OCI-LY1 (cell line): ENCODE measurements around the gene CARS2.

ENCODE experiments used
- H2AFZ ChIP-seq: fragments of 200-600 bp; sonication (generic), shearing (Covaris generic); 2 replicates; pipeline ENCODE4 v1.6.0; 2014; ENCODE audit warnings: antibody characterized with exemption, mild to moderate bottlenecking, low read length
- H3F3A ChIP-seq: fragments of 200-600 bp; sonication (generic), shearing (Covaris generic); 2 replicates; pipeline ENCODE4 v1.6.0; 2014; ENCODE audit warnings: mild to moderate bottlenecking, antibody characterized with exemption, low read length, moderate library complexity; ENCODE audit not compliant: insufficient read depth
- H3K27ac ChIP-seq: fragments of 200-600 bp; sonication (generic); 2 replicates; pipeline ENCODE4 v1.5.1; 2014; ENCODE audit warnings: low read length, mixed run types, mild to moderate bottlenecking, low read depth; ENCODE audit not compliant: poor library complexity, severe bottlenecking
- H3K27me3 ChIP-seq: fragments of 200-600 bp; sonication (generic); 2 replicates; pipeline ENCODE4 v1.6.0; 2014; ENCODE audit warnings: antibody characterized with exemption, mild to moderate bottlenecking, low read length, moderate library complexity; ENCODE audit not compliant: insufficient read depth
- H3K36me3 ChIP-seq: fragments of 200-600 bp; sonication (generic); 2 replicates; pipeline ENCODE4 v1.6.1; 2014; ENCODE audit warnings: mild to moderate bottlenecking, antibody characterized with exemption, low read length, moderate library complexity, mixed read lengths; ENCODE audit not compliant: insufficient read depth
- H3K4me1 ChIP-seq: fragments of 200-600 bp; sonication (generic); 2 replicates; pipeline ENCODE4 v1.5.1; 2014; ENCODE audit warnings: mild to moderate bottlenecking, low read length, moderate library complexity; ENCODE audit not compliant: insufficient read depth, severe bottlenecking
- H3K4me2 ChIP-seq: fragments of 200-600 bp; sonication (generic), shearing (Covaris generic); 2 replicates; pipeline ENCODE4 v1.6.1; 2014; ENCODE audit warnings: low read length
- H3K4me3 ChIP-seq: fragments of 200-600 bp; sonication (generic); 2 replicates; pipeline ENCODE4 v1.5.1; 2014; ENCODE audit warnings: low read length, low read depth, mild to moderate bottlenecking, mixed read lengths; ENCODE audit not compliant: poor library complexity, severe bottlenecking
- H3K79me2 ChIP-seq: fragments of 200-600 bp; shearing (Covaris generic); 2 replicates; pipeline ENCODE4 v1.6.1; 2016; ENCODE audit warnings: mixed run types, low read length, mixed read lengths; ENCODE audit not compliant: insufficient read depth
- H3K9ac ChIP-seq: fragments of 200-600 bp; sonication (generic), shearing (Covaris generic); 2 replicates; pipeline ENCODE4 v1.6.1; 2014; ENCODE audit warnings: mild to moderate bottlenecking, low read length, mixed read lengths
- H3K9me2 ChIP-seq: fragments of 200-600 bp; sonication (generic), shearing (Covaris generic); 2 replicates; pipeline ENCODE4 v1.6.1; 2014; ENCODE audit warnings: low read depth, mild to moderate bottlenecking, low read length, mixed read lengths
- H3K9me3 ChIP-seq: fragments of 200-600 bp; shearing (Covaris generic); 2 replicates; pipeline ENCODE4 v1.6.1; 2014; ENCODE audit warnings: low read length, mixed read lengths
- H4K20me1 ChIP-seq: fragments of 200-600 bp; sonication (generic), shearing (Covaris generic); 2 replicates; pipeline ENCODE4 v1.6.0; 2016; ENCODE audit warnings: mild to moderate bottlenecking, low read length; ENCODE audit not compliant: insufficient read depth
- CTCF ChIP-seq: fragments of 200-600 bp; sonication (generic), shearing (Covaris generic); IDR thresholded peaks from 2 replicates; pipeline ENCODE4 v1.5.1; 2017; ENCODE audit warnings: mild to moderate bottlenecking, antibody characterized with exemption, low read length, moderate library complexity, mixed read lengths
- EZH2 ChIP-seq: fragments of 200-600 bp; sonication (generic), shearing (Covaris generic); IDR thresholded peaks from 2 replicates; pipeline ENCODE4 v1.8.0; 2017; ENCODE audit warnings: borderline replicate concordance, mixed run types, mild to moderate bottlenecking, antibody characterized with exemption, low read length, moderate library complexity, mixed read lengths

The CARS2 gene

GRCh38 chr13:110652231-110652730, 53.6 kb downstream of the CARS2 start:
- Histone ChIP-seq H3K4me1 (peaks cover 35% of the 10 kb centered on the region), H3K27ac (peak overlapping the region; percentile 1), H2AFZ (no peak overlapping the region), H3K9ac (no peak overlapping the region; the same call in 1 of the 2 replicates), H3K36me3 (peaks cover 39% of the 10 kb centered on the region; the same call in 1 of the 2 replicates), H3F3A (no peaks in the 10 kb centered on the region), H3K79me2 (no peaks in the 10 kb centered on the region), H3K27me3 (no peaks in the 10 kb centered on the region), H3K9me3 (no peaks in the 10 kb centered on the region), H4K20me1 (no peaks in the 10 kb centered on the region), H3K9me2 (no peaks in the 10 kb centered on the region), H3K4me2 (no peak overlapping the region; the same call in 1 of the 2 replicates), H3K4me3 (no peak overlapping the region)
- TF ChIP-seq EZH2, result no peak
- TF ChIP-seq CTCF, result no peak

GRCh38 chr13:110651726-110652230, 54.1 kb downstream of the CARS2 start:
- Histone ChIP-seq H3K9me3 (no peaks in the 10 kb centered on the region), H3K4me3 (no peak overlapping the region), H3K79me2 (no peaks in the 10 kb centered on the region), H4K20me1 (no peaks in the 10 kb centered on the region), H3K9me2 (no peaks in the 10 kb centered on the region), H3F3A (no peaks in the 10 kb centered on the region), H3K4me2 (no peak overlapping the region), H3K9ac (no peak overlapping the region), H3K4me1 (peaks cover 37% of the 10 kb centered on the region), H2AFZ (no peak overlapping the region), H3K36me3 (peaks cover 37% of the 10 kb centered on the region; the same call in 1 of the 2 replicates), H3K27ac (peak overlapping the region; percentile 1), H3K27me3 (no peaks in the 10 kb centered on the region)
- no peak for TF ChIP-seq EZH2
- TF ChIP-seq CTCF, result no peak

- Histone ChIP-seq H3K36me3 (peaks cover 37% of the 10 kb centered on the region; the same call in 1 of the 2 replicates), H3K27ac (no peak overlapping the region), H3K27me3 (no peaks in the 10 kb centered on the region), H2AFZ (no peak overlapping the region), H4K20me1 (no peaks in the 10 kb centered on the region), H3K4me1 (peaks cover 37% of the 10 kb centered on the region), H3K4me3 (no peak overlapping the region), H3K9me3 (no peaks in the 10 kb centered on the region), H3K79me2 (no peaks in the 10 kb centered on the region), H3K4me2 (no peak overlapping the region), H3K9me2 (no peaks in the 10 kb centered on the region), H3F3A (no peaks in the 10 kb centered on the region), H3K9ac (no peak overlapping the region)
- no peak for TF ChIP-seq EZH2
- no peak for TF ChIP-seq CTCF
These were observed 54.6 kb downstream of the CARS2 start for GRCh38 chr13:110651271-110651670.
